ENCODE results near the gene PSMD5.

DNA sequence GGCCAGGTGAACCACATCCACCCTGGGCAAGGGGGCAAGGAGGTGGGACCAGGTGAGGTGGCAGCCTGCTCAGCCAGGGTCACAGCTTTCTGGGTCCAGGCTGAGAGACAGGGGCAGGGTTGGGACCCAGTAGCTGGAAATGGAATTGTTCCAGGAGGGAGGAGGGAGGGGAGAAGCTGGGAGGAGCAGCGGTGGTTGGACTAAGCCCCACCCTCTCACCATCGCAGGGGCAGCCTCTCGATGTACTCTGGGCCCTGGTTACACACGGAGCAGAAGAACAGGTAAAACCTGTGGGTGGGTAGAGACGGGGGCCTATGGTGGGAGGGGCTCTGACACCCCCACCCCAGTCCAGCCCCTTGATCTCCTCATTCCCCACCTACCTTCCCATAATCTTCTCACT, 23.1 kb upstream of the PSMD5 start:
- TF ChIP-seq POLR2A (IDR thresholded peaks at IDR 0.05), result no peak
- no peak for TF ChIP-seq CTCF (IDR thresholded peaks at IDR 0.05)

Measured in heart left ventricle (tissue), 13 donors.